HepG2 (cell line): Measurements from ENCODE around the gene RABGAP1L.

Experiments used
- CEBPB ChIP-seq: IDR thresholded peaks from 2 replicates; pipeline ENCODE4 v1.6.1; 2011; ENCODE audit warnings: low read depth, low read length, improper control_type of control experiment, borderline replicate concordance
- ETS1 ChIP-seq: sonication (generic); formaldehyde crosslinking; IDR thresholded peaks from 2 replicates; pipeline ENCODE4 v1.4.0; 2020; ENCODE audit warnings: missing genetic modification reagents
- EZH2 ChIP-seq: conservative IDR thresholded peaks from 2 replicates; pipeline ENCODE4 v1.6.1; 2012; ENCODE audit warnings: mild to moderate bottlenecking, low read depth, low read length, moderate library complexity
- FOSL1 ChIP-seq: sonication (generic); formaldehyde crosslinking; IDR thresholded peaks from 2 replicates; pipeline ENCODE4 v1.9.0; 2021; ENCODE audit warnings: missing genetic modification reagents, borderline replicate concordance
- NFRKB ChIP-seq: fragments of 450-650 bp; IDR thresholded peaks from 2 replicates; pipeline ENCODE4 v1.6.1; 2017
- SIN3A ChIP-seq: IDR thresholded peaks from 2 replicates; pipeline ENCODE4 v1.6.1; 2011; ENCODE audit warnings: low read depth, mild to moderate bottlenecking, control low read depth, low read length, borderline replicate concordance
- ZBTB43 ChIP-seq: sonication (generic); formaldehyde crosslinking; conservative IDR thresholded peaks from 2 replicates; pipeline ENCODE4 v1.4.0; 2020; ENCODE audit warnings: missing genetic modification reagents
- ZNF275 ChIP-seq: sonication (generic); formaldehyde crosslinking; IDR thresholded peaks from 2 replicates; pipeline ENCODE4 v1.8.0; 2022; ENCODE audit warnings: missing genetic modification reagents, mild to moderate bottlenecking, inconsistent platforms, borderline replicate concordance
- ZNF781 ChIP-seq: sonication (generic); formaldehyde crosslinking; IDR thresholded peaks from 2 replicates; pipeline ENCODE4 v1.5.1; 2020; ENCODE audit warnings: borderline replicate concordance, mild to moderate bottlenecking, missing genetic modification reagents; ENCODE audit errors: not compliant biosample characterization
- TF ChIP-seq, protein P1 (sequence below): sonication (generic); formaldehyde crosslinking; IDR thresholded peaks from 2 replicates; pipeline ENCODE4 v1.5.0; 2020; ENCODE audit warnings: mild to moderate bottlenecking, missing genetic modification reagents, moderate library complexity
- TF ChIP-seq, protein P2 (sequence below): sonication (generic); formaldehyde crosslinking; IDR thresholded peaks from 2 replicates; pipeline ENCODE4 v1.4.0; 2020; ENCODE audit warnings: mild to moderate bottlenecking, missing genetic modification reagents

DNA sequence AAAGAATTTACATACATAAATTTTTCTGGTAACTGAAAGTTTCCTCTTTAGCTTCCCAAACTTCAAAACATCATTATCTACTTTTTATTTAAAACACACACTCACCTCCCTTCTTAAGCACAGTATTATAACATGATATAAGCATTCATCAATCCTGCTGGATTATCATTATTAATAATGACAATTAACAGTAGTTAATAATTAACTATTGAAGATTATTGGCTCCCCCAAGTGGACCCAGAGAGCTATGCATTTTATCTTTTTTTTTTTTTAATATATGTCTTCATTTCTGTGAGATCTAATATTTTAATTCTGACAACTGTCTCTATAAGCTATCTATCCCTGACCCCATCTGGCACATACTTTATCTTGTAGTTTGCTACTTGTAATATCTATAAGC is 588.3 kb downstream of the RABGAP1L start:
- TF ChIP-seq EZH2 (no peak), FOSL1 (CRISPR knock-in tag) (no peak), NFRKB (no peak), SIN3A (no peak), ETS1 (CRISPR knock-in tag) (no peak), CEBPB (no peak), ZNF275 (no peak), ZNF781 (no peak), ZBTB43 (CRISPR knock-in tag) (no peak)
- TF ChIP-seq, protein P1, sequence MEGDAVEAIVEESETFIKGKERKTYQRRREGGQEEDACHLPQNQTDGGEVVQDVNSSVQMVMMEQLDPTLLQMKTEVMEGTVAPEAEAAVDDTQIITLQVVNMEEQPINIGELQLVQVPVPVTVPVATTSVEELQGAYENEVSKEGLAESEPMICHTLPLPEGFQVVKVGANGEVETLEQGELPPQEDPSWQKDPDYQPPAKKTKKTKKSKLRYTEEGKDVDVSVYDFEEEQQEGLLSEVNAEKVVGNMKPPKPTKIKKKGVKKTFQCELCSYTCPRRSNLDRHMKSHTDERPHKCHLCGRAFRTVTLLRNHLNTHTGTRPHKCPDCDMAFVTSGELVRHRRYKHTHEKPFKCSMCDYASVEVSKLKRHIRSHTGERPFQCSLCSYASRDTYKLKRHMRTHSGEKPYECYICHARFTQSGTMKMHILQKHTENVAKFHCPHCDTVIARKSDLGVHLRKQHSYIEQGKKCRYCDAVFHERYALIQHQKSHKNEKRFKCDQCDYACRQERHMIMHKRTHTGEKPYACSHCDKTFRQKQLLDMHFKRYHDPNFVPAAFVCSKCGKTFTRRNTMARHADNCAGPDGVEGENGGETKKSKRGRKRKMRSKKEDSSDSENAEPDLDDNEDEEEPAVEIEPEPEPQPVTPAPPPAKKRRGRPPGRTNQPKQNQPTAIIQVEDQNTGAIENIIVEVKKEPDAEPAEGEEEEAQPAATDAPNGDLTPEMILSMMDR (CRISPR knock-in tag), result no peak
- TF ChIP-seq, protein P2, sequence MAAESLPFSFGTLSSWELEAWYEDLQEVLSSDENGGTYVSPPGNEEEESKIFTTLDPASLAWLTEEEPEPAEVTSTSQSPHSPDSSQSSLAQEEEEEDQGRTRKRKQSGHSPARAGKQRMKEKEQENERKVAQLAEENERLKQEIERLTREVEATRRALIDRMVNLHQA (CRISPR knock-in tag), result no peak
